ENCODE measurements around the gene SPOCK1. TPM values are rescaled to one million over a fixed set of nuclear protein-coding genes. Genes with fewer than 3 reads are reported as not detected.

SPOCK1 gene
- total RNA-seq, 4 donors from 2014 or later, result 22.7 to 117 (median 41.8) TPM

GRCh38 chr5:137350791-137351190, 148.3 kb downstream of the SPOCK1 start:
- no peak for TF ChIP-seq CTCF (IDR thresholded peaks at IDR 0.05)
- DNase-seq (ENCODE audit: low spot score) (no peak), ATAC-seq (ENCODE audit: low FRiP score) (peak; percentile 25)

GRCh38 chr5:137348759-137349158, 150.4 kb downstream of the SPOCK1 start:
- TF ChIP-seq CTCF (IDR thresholded peaks at IDR 0.05), result no peak
- ATAC-seq (ENCODE audit: low FRiP score) (no peak), DNase-seq (ENCODE audit: low spot score) (no peak)

- DNase-seq (ENCODE audit: low spot score), result no peak
- TF ChIP-seq CTCF (IDR thresholded peaks at IDR 0.05), result no peak
- no peak for ATAC-seq (ENCODE audit: low FRiP score)
These were observed 151.3 kb downstream of the SPOCK1 start for GRCh38 chr5:137347865-137348264.

GRCh38 chr5:137346281-137346680, 152.8 kb downstream of the SPOCK1 start:
- no peak for TF ChIP-seq CTCF (IDR thresholded peaks at IDR 0.05)
- no peak for DNase-seq (ENCODE audit: low spot score)
- ATAC-seq (ENCODE audit: low FRiP score), result no peak

GRCh38 chr5:137345396-137345795, 153.7 kb downstream of the SPOCK1 start:
- TF ChIP-seq CTCF (IDR thresholded peaks at IDR 0.05), result no peak
- no peak for ATAC-seq (ENCODE audit: low FRiP score)

GRCh38 chr5:137344723-137345322, 154.3 kb downstream of the SPOCK1 start:
- ATAC-seq (ENCODE audit: low FRiP score) (no peak), DNase-seq (ENCODE audit: low spot score) (no peak)
- peak in 1 of 3 donors; percentile 24 for TF ChIP-seq CTCF (IDR thresholded peaks at IDR 0.05)

More at GRCh38 chr5:137345396-137345795, 153.7 kb downstream of the SPOCK1 start:
- no peak for DNase-seq (ENCODE audit: low spot score)

- ATAC-seq (ENCODE audit: low FRiP score) (no peak), DNase-seq (ENCODE audit: low spot score) (no peak)
- TF ChIP-seq CTCF (IDR thresholded peaks at IDR 0.05), result no peak
These were observed 155.1 kb downstream of the SPOCK1 start for GRCh38 chr5:137344021-137344420.

Measured in omental fat pad (tissue), 4 donors.